HepG2 (cell line): ENCODE measurements around the gene CMTM4.

Experiments used
- ARID2 ChIP-seq: sonication (generic); formaldehyde crosslinking; IDR thresholded peaks from 2 replicates; pipeline ENCODE4 v1.8.1; 2022; ENCODE audit warnings: mild to moderate bottlenecking, missing genetic modification reagents, borderline replicate concordance
- ATF7 ChIP-seq, 2 experiments: fragments of 450-650 bp in 1 of 2; sonication (generic) in 1 of 2; formaldehyde crosslinking in 1 of 2; IDR thresholded peaks; 2 replicates each; pipeline versions ENCODE4 v1.4.0 to v1.6.1; 2016 to 2020; ENCODE audit warnings: antibody characterized with exemption in 1 of 2, mild to moderate bottlenecking in 1 of 2, missing genetic modification reagents in 1 of 2
- CREM ChIP-seq, 2 experiments: sonication (generic) in 1 of 2; formaldehyde crosslinking in 1 of 2; IDR thresholded peaks; 2 replicates each; pipeline versions ENCODE4 v1.4.0 to v1.6.1; 2016 to 2020; ENCODE audit warnings: antibody characterized with exemption in 1 of 2, mild to moderate bottlenecking in 1 of 2, missing genetic modification reagents in 1 of 2
- CTCF ChIP-seq: sonication (generic); formaldehyde crosslinking; IDR thresholded peaks from 2 replicates; pipeline ENCODE4 v1.5.0; 2020; ENCODE audit warnings: mild to moderate bottlenecking, missing genetic modification reagents, moderate library complexity
- EHMT2 ChIP-seq: fragments of 200-600 bp; sonication (generic); IDR thresholded peaks from 2 replicates; pipeline ENCODE4 v1.7.0; 2017; ENCODE audit warnings: antibody characterized with exemption, low read depth, low read length, borderline replicate concordance
- ESRRA ChIP-seq: sonication (generic); formaldehyde crosslinking; IDR thresholded peaks from 2 replicates; pipeline ENCODE4 v1.5.1; 2020; ENCODE audit warnings: mild to moderate bottlenecking, low read depth, missing genetic modification reagents
- ETV6 ChIP-seq: sonication (generic); formaldehyde crosslinking; conservative IDR thresholded peaks from 2 replicates; pipeline ENCODE4 v1.4.0; 2020; ENCODE audit warnings: missing genetic modification reagents
- FOXK2 ChIP-seq: fragments of 450-650 bp; IDR thresholded peaks from 2 replicates; pipeline ENCODE4 v1.6.1; 2016
- POLR2G ChIP-seq: fragments of 200-400 bp; formaldehyde crosslinking; IDR thresholded peaks from 2 replicates; pipeline ENCODE4 v1.6.1; 2018; ENCODE audit warnings: mild to moderate bottlenecking, low read depth, low read length, moderate library complexity
- SETDB1 ChIP-seq: sonication (generic); formaldehyde crosslinking; IDR thresholded peaks from 2 replicates; pipeline ENCODE4 v1.5.1; 2020; ENCODE audit warnings: missing genetic modification reagents, mild to moderate bottlenecking, borderline replicate concordance
- SIN3A ChIP-seq: IDR thresholded peaks from 2 replicates; pipeline ENCODE4 v1.6.1; 2011; ENCODE audit warnings: low read depth, mild to moderate bottlenecking, control low read depth, low read length, borderline replicate concordance
- TF ChIP-seq, protein P1 (sequence below): sonication (generic); formaldehyde crosslinking; IDR thresholded peaks from 2 replicates; pipeline ENCODE4 v1.4.0; 2020; ENCODE audit warnings: mild to moderate bottlenecking, missing genetic modification reagents
- TF ChIP-seq, protein P2 (sequence below): IDR thresholded peaks from 2 replicates; pipeline ENCODE4 v1.6.1; 2016; ENCODE audit warnings: low read depth

DNA sequence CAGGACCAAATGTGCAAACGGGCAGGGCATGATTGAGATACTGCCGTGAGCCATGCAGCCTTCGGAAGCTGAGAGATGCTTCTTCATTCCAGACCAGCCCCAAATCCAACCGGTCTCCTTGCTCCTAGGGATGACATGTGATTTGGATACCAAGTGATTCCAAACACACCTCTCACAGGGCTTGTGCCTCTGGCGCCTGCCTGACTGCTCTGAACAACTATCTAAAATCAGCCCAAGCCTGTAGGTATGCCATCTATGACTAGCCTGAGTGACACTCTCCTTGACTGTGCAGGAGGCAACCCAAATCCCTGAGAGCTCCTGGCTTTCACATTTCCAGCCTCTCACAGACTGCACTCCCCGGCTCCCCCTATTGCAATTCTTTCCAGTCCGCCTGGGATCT lies 34.6 kb upstream of the CMTM4 start:
- TF ChIP-seq, protein P1, sequence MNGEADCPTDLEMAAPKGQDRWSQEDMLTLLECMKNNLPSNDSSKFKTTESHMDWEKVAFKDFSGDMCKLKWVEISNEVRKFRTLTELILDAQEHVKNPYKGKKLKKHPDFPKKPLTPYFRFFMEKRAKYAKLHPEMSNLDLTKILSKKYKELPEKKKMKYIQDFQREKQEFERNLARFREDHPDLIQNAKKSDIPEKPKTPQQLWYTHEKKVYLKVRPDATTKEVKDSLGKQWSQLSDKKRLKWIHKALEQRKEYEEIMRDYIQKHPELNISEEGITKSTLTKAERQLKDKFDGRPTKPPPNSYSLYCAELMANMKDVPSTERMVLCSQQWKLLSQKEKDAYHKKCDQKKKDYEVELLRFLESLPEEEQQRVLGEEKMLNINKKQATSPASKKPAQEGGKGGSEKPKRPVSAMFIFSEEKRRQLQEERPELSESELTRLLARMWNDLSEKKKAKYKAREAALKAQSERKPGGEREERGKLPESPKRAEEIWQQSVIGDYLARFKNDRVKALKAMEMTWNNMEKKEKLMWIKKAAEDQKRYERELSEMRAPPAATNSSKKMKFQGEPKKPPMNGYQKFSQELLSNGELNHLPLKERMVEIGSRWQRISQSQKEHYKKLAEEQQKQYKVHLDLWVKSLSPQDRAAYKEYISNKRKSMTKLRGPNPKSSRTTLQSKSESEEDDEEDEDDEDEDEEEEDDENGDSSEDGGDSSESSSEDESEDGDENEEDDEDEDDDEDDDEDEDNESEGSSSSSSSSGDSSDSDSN (CRISPR knock-in tag), result no peak
- TF ChIP-seq SETDB1 (CRISPR knock-in tag) (no peak), EHMT2 (no peak), ETV6 (CRISPR knock-in tag) (no peak), FOXK2 (no peak), ATF7 (IDR thresholded peaks at IDR 0.05) (no peak), ATF7 (CRISPR knock-in tag; IDR thresholded peaks at IDR 0.05) (no peak), ESRRA (CRISPR knock-in tag) (no peak), ARID2 (CRISPR knock-in tag) (no peak), CTCF (no peak), SIN3A (no peak), POLR2G (no peak), CREM (IDR thresholded peaks at IDR 0.05) (no peak), CREM (CRISPR knock-in tag; IDR thresholded peaks at IDR 0.05) (no peak)
- TF ChIP-seq, protein P2, sequence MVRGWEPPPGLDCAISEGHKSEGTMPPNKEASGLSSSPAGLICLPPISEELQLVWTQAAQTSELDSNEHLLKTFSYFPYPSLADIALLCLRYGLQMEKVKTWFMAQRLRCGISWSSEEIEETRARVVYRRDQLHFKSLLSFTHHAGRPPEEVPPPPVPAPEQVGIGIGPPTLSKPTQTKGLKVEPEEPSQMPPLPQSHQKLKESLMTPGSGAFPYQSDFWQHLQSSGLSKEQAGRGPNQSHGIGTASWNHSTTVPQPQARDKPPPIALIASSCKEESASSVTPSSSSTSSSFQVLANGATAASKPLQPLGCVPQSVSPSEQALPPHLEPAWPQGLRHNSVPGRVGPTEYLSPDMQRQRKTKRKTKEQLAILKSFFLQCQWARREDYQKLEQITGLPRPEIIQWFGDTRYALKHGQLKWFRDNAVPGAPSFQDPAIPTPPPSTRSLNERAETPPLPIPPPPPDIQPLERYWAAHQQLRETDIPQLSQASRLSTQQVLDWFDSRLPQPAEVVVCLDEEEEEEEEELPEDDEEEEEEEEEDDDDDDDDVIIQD (CRISPR knock-in tag), result no peak
